DMS 273 (cell line): ENCODE measurements around the gene SETD3.
"Not testable (repeated sequence)": the region's sequence is repeated elsewhere in the genome, so short reads cannot be mapped to it uniquely, and the experiment has no call there.

Experiments
- DNase-seq: peaks from one replicate; lab custom pipeline; 2025; ENCODE audit not compliant: unreplicated experiment; lab: John Stamatoyannopoulos, UW

SETD3 gene

DNA sequence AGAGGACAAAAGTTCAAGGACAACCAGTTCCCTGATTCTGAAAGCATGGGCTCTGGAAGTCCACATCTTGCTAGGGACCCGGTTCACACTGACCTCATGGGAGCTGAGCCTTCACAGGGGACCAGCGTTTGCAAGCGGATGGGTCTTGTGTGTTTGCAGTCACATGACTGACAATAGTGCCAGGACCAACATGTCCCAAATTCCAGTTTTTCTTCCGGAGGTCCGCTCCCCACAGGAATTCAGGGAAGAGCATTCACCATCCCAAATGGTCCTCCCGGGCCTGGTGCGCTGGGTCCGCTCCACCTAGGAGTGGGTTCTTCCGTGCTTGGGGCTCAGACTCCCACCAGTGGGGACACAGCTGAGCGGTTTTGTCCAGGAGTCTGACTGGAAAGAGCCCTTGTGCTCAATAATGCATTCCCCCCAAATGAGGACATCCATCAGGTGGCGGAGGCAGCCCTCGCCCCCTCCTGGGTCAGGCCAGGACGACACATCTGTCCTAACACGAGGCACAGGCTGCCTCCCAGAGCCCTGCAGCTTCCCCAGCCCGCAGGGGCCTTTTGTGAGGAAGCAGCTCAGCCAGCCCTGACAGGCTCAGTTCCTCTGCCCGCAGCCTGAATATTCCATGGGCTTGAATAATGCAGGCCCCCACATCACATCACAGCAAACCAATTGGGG, 116.9 kb downstream of the SETD3 start:
- no peak for DNase-seq

DNA sequence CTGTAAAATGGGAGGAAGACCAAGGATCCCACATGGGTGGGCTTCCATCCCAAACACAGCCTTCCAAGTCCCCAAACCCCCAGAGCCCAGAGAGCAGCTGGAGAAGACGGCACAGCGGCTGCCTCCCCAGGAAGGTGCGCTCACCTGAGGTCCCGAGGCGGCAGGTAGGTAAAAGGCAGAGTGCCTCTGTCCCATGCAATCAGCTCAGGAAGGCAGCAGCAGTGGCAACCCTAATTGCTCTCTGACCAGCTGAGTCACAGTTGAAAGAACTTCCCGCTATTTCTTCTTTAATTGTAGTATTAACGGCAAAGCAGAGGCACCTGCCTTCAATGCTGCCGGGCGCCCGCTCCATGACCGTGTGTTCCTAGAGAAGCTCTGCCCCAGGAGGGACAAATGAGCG, 117.6 kb downstream of the SETD3 start:
- DNase-seq: no peak

GRCh38 chr14:99361596-99362215, 119.0 kb downstream of the SETD3 start:
- DNase-seq: no peak

- no peak for DNase-seq
Observed at GRCh38 chr14:99360774-99361595, 119.7 kb downstream of the SETD3 start.

- no peak for DNase-seq
Observed at GRCh38 chr14:99359906-99360305, 120.8 kb downstream of the SETD3 start.

- no peak for DNase-seq
Observed at GRCh38 chr14:99357916-99358390, 122.7 kb downstream of the SETD3 start.

DNA sequence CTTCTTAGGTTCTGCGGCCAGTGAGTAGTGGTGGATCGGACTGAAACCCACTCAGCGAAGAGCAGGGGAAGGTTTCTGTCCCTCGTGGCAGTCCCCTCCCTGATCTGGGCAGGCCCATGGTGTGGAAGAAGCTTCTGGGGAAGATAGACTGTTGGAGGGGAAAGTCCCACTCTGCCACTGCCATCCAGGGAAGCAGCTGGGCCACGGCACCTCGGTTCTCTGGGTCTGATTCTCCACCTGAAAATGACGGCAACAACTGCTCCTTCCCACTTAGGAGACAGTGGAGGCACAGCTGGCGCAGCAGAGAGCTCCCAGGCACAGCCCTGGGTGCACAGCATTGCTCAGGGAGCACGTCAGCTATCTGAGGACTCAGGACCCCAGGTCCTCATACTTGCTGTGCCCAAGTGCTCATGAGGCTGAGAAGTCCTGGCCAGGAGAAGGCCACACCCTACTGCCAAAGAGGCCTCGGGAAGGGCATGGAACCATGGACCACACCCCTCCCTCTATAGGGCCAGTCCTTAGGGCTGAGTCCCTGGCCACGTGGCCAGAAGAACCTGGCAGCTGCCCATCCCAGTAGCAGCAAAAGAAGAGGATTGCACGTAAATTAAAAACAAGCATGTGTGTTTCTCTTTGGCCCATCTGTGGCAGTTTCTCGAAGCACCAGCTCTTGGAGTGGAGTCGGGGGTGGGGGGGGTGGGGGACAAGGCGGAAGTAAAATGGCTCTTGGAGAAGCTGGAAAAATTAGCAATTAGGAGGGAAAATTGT, 123.3 kb downstream of the SETD3 start:
- no peak for DNase-seq

- no peak for DNase-seq
Observed at GRCh38 chr14:99356031-99356608, 124.5 kb downstream of the SETD3 start.

DNA sequence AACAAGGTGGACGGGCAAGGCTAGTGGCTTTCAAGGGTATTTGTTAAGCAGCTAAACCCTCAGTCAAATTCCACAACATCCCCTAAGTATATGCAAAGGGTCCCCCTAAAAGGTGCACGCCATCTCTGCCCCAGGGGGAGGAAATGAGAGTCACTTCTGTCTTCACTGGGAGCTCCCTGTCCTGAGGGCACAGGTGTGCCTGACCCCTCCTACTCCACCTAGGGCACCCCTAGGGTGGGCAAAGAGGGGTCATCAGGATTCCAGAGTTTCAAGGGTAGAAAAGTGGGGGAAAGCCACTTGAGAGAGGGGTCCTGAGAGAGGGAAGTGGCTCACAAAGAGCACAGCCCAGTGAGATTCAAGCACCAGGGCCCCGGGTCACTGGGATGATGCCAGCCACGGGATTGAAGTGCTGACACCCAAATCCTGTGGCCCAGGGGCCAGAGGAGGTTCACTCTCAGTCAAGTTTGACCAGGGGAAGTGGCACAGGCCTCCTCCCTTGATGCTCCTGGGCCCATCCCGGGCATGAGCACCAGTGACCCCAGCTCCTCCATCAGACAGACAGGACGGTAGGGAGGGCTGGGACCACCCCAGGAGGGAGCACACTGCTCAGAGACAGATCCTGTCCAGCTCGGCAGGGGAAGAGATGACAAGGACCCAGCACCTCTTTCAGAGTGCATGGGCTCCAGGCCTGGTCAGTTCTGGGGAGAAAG, 126.3 kb downstream of the SETD3 start:
- DNase-seq: no peak

DNA sequence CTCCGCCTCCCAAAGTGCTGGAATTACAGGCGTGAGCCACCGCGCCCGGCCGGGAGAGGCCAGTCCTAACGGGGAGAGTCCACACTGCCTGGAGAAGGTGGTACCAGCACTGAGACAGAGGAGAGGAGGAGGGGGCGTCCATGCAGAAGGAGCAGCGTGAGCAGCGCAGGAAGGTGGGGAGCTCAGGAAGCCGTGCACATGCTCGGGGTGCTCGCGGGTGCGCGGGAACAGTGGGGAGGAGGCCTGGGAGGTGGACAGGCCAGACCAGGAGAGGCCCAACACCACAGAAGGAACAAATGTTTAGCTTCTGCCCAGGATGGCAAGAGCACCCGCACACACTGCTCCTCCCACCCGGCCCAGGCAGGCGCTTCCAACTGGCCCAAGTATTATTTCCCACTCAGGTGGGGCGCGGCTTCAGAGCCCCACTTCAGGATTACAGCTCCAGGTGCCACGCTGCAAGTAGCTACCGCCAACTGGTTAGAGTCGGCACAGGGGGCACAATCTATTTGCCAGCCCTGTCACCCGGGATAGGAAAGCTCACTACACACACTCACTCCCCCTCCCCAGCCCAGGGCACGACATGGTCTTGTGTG, 127.9 kb downstream of the SETD3 start:
- no peak for DNase-seq

- peak; percentile 67 for DNase-seq
Observed at GRCh38 chr14:99351166-99352007, 129.3 kb downstream of the SETD3 start.

DNA sequence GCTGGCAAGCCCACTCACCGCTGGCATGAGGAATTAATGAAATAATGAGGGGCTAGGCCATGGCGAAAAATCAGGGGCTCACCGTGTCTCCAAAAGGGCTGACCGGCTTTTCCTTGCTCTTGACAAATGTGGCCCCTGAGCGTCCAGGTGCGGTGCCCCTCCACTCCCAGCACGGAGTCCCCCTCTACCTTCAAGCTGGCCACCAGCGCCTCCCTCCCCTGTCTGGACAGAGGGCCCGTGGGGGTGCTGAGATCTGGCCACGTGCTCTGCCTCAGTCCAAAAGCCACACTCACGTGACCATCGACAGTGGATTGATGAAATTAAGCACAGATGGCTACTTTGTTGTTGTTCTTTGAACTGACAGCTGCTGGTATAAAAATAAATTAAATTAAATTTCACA, 129.9 kb downstream of the SETD3 start:
- peak; percentile 60 for DNase-seq

GRCh38 chr14:99349721-99350495, 130.8 kb downstream of the SETD3 start:
- DNase-seq: peak; percentile 69

DNA sequence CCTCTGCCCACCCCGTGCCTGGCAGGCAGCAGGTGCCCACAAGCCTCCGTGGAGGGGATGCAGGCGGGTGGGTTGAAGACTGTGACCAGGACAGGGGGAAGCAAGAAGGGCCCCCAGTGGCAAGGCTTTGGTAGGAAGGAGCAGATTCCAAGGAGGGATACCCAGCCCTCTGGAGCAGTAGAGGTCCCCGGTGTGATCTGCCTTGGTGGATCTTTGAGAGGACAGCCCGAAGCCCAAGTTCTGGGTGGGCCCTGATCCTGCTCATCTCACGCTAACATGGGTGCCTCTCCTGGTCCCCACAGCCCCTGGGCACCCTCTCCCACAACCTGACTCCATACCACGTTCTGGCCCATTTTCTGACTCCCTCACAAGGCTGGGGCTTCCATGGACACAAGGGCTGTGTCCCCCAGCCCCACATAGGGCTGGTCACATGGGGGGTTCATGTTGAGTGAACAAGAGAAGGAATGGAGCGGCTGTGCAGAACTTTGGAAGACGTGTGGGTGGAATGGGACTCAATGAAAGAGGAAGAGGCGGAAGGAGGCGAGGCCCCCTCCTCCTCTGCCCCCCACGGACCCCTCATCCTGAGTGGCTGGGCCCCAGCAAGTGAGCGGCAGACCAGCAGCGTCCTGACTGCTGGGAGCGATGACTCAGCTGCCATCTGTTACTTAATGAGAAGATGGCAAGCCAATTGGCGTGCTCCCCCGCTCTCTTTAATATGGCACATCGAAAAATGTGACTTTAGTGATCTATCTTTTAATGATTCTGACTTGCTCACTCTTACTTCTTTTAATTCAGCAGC, 131.6 kb downstream of the SETD3 start:
- DNase-seq: peak; percentile 92

DNA sequence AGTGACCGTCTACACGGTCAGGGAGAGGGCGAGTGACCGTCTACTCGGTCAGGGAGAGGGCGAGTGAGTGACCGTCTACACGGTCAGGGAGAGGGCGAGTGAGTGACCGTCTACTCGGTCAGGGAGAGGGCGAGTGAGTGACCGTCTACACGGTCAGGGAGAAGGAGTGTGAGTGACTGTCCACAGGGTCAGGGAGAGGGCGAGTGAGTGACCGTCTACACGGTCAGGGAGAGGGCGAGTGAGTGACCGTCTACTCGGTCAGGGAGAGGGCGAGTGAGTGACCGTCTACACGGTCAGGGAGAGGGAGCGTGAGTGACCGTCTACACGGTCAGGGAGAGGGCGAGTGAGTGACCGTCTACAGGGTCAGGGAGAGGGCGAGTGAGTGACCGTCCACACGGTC, 132.4 kb downstream of the SETD3 start:
- not testable (repeated sequence) for DNase-seq
